ENCODE data around the gene MYO3B.

MYO3B gene, protein sequence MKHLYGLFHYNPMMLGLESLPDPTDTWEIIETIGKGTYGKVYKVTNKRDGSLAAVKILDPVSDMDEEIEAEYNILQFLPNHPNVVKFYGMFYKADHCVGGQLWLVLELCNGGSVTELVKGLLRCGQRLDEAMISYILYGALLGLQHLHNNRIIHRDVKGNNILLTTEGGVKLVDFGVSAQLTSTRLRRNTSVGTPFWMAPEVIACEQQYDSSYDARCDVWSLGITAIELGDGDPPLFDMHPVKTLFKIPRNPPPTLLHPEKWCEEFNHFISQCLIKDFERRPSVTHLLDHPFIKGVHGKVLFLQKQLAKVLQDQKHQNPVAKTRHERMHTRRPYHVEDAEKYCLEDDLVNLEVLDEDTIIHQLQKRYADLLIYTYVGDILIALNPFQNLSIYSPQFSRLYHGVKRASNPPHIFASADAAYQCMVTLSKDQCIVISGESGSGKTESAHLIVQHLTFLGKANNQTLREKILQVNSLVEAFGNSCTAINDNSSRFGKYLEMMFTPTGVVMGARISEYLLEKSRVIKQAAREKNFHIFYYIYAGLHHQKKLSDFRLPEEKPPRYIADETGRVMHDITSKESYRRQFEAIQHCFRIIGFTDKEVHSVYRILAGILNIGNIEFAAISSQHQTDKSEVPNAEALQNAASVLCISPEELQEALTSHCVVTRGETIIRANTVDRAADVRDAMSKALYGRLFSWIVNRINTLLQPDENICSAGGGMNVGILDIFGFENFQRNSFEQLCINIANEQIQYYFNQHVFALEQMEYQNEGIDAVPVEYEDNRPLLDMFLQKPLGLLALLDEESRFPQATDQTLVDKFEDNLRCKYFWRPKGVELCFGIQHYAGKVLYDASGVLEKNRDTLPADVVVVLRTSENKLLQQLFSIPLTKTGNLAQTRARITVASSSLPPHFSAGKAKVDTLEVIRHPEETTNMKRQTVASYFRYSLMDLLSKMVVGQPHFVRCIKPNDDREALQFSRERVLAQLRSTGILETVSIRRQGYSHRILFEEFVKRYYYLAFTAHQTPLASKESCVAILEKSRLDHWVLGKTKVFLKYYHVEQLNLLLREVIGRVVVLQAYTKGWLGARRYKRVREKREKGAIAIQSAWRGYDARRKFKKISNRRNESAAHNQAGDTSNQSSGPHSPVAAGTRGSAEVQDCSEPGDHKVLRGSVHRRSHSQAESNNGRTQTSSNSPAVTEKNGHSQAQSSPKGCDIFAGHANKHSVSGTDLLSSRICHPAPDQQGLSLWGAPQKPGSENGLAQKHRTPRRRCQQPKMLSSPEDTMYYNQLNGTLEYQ (N-terminal part only)

DNA sequence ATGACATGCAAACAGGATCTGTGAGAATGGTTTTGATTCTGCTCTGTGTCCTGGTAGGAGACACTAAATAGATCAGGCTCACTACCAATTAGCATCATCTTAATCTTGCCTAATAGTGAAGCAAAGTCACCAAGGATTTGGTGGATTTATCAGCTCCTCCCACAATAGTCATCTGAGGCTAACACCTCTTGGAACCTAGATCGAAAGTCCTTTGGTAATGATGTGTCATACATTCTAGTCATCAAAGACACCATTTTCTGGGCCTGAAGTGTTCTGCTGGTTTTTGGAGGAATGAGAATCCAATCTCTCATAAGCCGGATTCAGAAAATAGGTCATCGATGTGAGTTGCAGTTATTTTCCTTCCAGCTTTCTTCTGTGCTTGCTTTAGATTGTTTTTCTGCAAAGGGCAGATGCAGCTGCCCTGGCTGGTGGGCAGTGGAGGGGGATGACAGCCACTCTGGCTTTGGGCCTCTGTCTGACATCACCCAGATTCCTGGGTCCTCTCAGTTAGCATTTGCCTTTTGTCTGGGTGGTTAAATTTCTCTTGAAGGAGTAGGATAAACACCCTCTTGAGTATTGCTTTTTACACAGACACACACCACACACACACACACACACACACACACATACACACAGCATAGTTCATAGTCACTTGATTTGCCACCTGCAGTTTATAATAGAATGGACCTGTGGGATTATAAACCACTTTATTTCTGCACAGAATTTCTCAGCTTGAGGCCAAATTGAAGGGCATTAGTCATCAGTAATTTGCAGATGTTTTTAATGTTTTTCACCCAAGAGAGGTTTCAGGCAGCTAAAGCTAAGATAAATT is at the start of gene MYO3B:
TSS of gene MYO3B (plus strand) at position 198 of the 832 bp plus-strand sequence. CDS start at position 339, 141 bp downstream.
- no peak for DNase-seq (ENCODE audit: low spot score)
- CTCF ChIA-PET: no interaction called here
- no peak within 1 kb of the TSS for H3K27ac ChIP-seq
- POLR2A ChIA-PET (ENCODE audit: low non-redundant PET): no interaction called here
- TF ChIP-seq, protein P1, sequence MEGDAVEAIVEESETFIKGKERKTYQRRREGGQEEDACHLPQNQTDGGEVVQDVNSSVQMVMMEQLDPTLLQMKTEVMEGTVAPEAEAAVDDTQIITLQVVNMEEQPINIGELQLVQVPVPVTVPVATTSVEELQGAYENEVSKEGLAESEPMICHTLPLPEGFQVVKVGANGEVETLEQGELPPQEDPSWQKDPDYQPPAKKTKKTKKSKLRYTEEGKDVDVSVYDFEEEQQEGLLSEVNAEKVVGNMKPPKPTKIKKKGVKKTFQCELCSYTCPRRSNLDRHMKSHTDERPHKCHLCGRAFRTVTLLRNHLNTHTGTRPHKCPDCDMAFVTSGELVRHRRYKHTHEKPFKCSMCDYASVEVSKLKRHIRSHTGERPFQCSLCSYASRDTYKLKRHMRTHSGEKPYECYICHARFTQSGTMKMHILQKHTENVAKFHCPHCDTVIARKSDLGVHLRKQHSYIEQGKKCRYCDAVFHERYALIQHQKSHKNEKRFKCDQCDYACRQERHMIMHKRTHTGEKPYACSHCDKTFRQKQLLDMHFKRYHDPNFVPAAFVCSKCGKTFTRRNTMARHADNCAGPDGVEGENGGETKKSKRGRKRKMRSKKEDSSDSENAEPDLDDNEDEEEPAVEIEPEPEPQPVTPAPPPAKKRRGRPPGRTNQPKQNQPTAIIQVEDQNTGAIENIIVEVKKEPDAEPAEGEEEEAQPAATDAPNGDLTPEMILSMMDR (conservative IDR thresholded peaks at IDR 0.05; ENCODE audit: low read depth): no peak

DNA sequence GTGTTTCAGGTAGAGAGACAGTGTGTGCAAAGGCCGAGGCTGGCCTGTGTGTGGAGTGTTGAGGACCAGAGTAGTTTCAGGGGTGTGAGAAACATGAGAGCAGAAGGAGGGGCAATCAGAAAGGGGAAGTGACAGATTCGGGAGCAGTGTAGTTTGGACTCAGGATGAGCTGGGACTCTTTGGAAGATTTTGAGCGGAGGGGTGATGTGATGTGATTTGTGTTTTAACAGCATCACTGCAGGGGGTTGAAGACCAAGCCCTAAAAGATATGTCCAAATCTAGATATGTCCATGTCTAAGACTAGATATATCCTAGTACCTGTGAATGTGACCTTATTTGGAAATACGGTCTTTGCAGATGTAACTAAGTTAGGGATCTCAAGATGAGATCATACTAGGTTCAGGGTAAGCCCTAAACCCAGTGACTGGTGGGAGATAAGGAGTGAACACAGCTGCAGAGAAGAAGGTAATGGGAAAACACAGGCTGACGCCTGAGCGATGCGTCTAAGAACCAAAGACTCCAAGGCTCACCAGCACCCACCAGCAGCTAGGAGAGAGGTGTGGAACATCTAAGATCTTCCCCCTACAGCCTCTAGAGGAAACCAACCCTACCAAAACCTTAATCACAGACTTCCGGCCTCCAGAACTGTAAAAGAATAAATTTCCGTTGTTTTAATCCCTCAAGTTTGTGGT is 38.5 kb upstream of the MYO3B start:
- TF ChIP-seq, protein P1 (conservative IDR thresholded peaks at IDR 0.05; ENCODE audit: low read depth): no peak
- H3K27ac ChIP-seq: no peak overlapping the region
- DNase-seq (ENCODE audit: low spot score): no peak
- ChIA-PET POLR2A (ENCODE audit: low non-redundant PET) (no interaction called here), CTCF (interaction anchor here (0.6 kb wide), 1 partner anchor 747 kb away, joined by 6 read pairs; no protein-coding TSS in a partner anchor)

DNA sequence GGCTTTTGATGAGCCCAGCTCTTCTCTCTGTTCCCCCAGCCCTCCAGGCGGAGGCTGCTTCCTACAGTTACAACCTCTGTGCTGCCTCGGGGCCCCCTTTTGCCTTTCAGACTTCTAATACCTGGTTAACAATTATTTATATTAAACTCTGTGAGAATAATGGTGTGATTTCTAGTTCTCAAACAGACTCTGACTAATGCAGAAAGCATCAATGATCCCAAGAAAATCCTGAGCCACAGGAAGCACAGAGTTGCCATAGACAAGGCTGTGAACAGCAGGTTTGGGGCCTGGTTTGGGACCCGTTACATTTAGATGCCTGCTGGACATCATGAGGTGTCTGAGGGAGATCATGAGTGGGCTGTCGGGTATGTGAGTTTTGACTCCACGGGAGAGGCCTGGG is 37.4 kb upstream of the MYO3B start:
- ChIA-PET CTCF (no interaction called here), POLR2A (ENCODE audit: low non-redundant PET) (no interaction called here)
- DNase-seq (ENCODE audit: low spot score): no peak
- no peak overlapping the region for H3K27ac ChIP-seq
- TF ChIP-seq, protein P1 (conservative IDR thresholded peaks at IDR 0.05; ENCODE audit: low read depth): no peak

DNA sequence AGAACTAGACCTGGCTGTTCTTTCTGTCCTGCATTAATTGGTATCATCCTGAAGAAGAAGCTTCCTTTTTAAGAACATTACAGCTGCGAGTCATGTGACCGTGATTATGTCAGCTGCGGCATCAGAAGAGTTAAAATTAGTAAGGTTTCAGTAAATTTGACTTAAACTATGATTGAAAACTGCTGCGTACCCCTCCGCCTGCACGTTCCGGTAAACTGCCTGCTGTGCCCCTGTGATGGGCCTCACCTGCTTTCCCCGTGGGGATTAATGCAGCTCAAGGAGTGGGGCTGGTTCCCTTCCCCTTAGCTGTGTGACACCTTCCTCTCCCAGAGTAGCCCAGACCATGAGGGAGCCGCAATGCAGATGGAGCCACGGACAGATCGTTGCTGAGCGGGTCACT is 36.1 kb upstream of the MYO3B start:
- ChIA-PET CTCF (no interaction called here), POLR2A (ENCODE audit: low non-redundant PET) (no interaction called here)
- H3K27ac ChIP-seq: no peak overlapping the region
- TF ChIP-seq, protein P1 (conservative IDR thresholded peaks at IDR 0.05; ENCODE audit: low read depth): no peak
- DNase-seq (ENCODE audit: low spot score): no peak

DNA sequence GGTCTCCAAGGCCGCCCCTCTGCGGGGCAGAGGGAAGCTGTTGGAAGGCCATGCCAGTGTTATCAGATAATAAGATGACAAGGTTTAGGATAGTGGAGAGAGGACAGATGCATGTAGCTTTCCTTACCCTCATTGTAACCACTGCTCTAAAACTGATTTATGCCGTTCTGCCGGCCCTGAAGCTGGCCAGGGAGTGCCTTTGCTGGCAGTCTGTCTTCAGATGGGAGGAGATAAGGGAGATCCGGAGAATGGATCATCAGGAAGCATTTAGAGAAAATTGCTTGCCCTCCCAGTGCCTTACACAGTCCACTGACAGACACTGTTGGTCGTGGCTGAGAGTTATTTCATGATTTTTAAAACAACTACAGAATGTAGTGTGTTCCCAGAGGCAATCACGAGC is 35.4 kb upstream of the MYO3B start:
- POLR2A ChIA-PET (ENCODE audit: low non-redundant PET): no interaction called here
- TF ChIP-seq, protein P1 (conservative IDR thresholded peaks at IDR 0.05; ENCODE audit: low read depth): no peak
- DNase-seq (ENCODE audit: low spot score): no peak
- CTCF ChIA-PET: no interaction called here
- no peak overlapping the region for H3K27ac ChIP-seq

Measured in RWPE1 (cell line).